OCI-LY1 (cell line): ENCODE results near the gene CCDC7.

Source experiments
- CTCF ChIP-seq: fragments of 200-600 bp; sonication (generic), shearing (Covaris generic); IDR thresholded peaks from 2 replicates; pipeline ENCODE4 v1.5.1; 2017; ENCODE audit warnings: mild to moderate bottlenecking, antibody characterized with exemption, low read length, moderate library complexity, mixed read lengths
- EZH2 ChIP-seq: fragments of 200-600 bp; sonication (generic), shearing (Covaris generic); IDR thresholded peaks from 2 replicates; pipeline ENCODE4 v1.8.0; 2017; ENCODE audit warnings: borderline replicate concordance, mixed run types, mild to moderate bottlenecking, antibody characterized with exemption, low read length, moderate library complexity, mixed read lengths

GRCh38 chr10:32629910-32630309 is 184.0 kb downstream of the CCDC7 start:
- TF ChIP-seq EZH2 = no peak
- TF ChIP-seq CTCF = no peak
